SK-N-SH (cell line): ENCODE measurements around the gene PAIP1. TPM values are rescaled to one million over a fixed set of nuclear protein-coding genes. Genes with fewer than 3 reads are reported as not detected.

Experiments used
- CTCF ChIA-PET: fragments of 300-600, 350-600 bp; formaldehyde crosslinking; extraction: SDS; loops from one replicate; lab custom pipeline; 2021; lab: Yijun Ruan, JAX
- POLR2A ChIA-PET: fragments of 350-600 bp; sonication (Branson Sonifier 250); formaldehyde crosslinking; extraction: SDS; loops from one replicate; lab custom pipeline; 2020; ENCODE audit warnings: antibody characterized with exemption, inconsistent platforms; lab: Yijun Ruan, JAX
- DNase-seq: peaks from one replicate; pipeline ENCODE4 v3.0.0; 2012
- H2AFZ ChIP-seq: fragments of 200-600 bp; sonication (generic); 2 replicates; pipeline ENCODE4 v1.8.1; 2016; ENCODE audit warnings: antibody characterized with exemption, mild to moderate bottlenecking, low read depth
- H3F3A ChIP-seq: fragments of 200-600 bp; sonication (generic); replicated peaks from 2 replicates; pipeline ENCODE3; 2016; ENCODE audit warnings: antibody characterized with exemption, mild to moderate bottlenecking; ENCODE audit not compliant: insufficient read depth
- H3K27ac ChIP-seq, 2 experiments: fragments of 200-500 bp in 1 of 2; fragments of 200-600 bp in 1 of 2; sonication (Bioruptor generic) in 1 of 2; sonication (generic), shearing (Covaris generic) in 1 of 2; 2 replicates each; pipeline versions ENCODE4 v1.5.1 to v1.6.1; 2014 to 2016; ENCODE audit warnings: low read depth in 2 of 2, inconsistent platforms in 1 of 2, low read length in 1 of 2, mild to moderate bottlenecking in 1 of 2, mixed read lengths in 1 of 2
- H3K27me3 ChIP-seq: fragments of 200-600 bp; sonication (generic), shearing (Covaris generic); 2 replicates; pipeline ENCODE4 v1.6.1; 2016; ENCODE audit warnings: mixed run types; ENCODE audit not compliant: insufficient read depth
- H3K36me3 ChIP-seq, 2 experiments: fragments of 200-500 bp in 1 of 2; fragments of 200-600 bp in 1 of 2; sonication (Bioruptor generic) in 1 of 2; sonication (generic) in 1 of 2; replicated peaks in 1 of 2; 2 replicates each; pipeline versions ENCODE3 to v1.5.1; 2014 to 2016; ENCODE audit warnings: low read length in 1 of 2, mild to moderate bottlenecking in 1 of 2; ENCODE audit not compliant: insufficient read depth in 2 of 2, control insufficient read depth in 1 of 2
- H3K4me1 ChIP-seq, 2 experiments: fragments of 200-500 bp in 1 of 2; fragments of 200-600 bp in 1 of 2; sonication (Bioruptor generic) in 1 of 2; sonication (generic), shearing (Covaris generic) in 1 of 2; 2 replicates each; pipeline versions ENCODE4 v1.5.1 to v1.6.1; 2014 to 2016; ENCODE audit warnings: low read depth in 1 of 2, low read length in 1 of 2, mixed run types in 1 of 2; ENCODE audit not compliant: insufficient read depth in 2 of 2, control insufficient read depth in 1 of 2
- H3K4me2 ChIP-seq: fragments of 200-600 bp; sonication (generic), shearing (Covaris generic); 2 replicates; pipeline ENCODE4 v1.6.1; 2017; ENCODE audit warnings: mixed run types
- H3K4me3 ChIP-seq, 2 experiments: fragments of 200-500 bp in 1 of 2; fragments of 200-600 bp in 1 of 2; sonication (Bioruptor generic) in 1 of 2; sonication (generic), shearing (Covaris generic) in 1 of 2; 2 replicates each; pipeline versions ENCODE4 v1.5.1 to v1.8.1; 2014 to 2016; ENCODE audit warnings: low read depth in 2 of 2, inconsistent platforms in 1 of 2, low read length in 1 of 2, mild to moderate bottlenecking in 1 of 2, mixed read lengths in 1 of 2, moderate library complexity in 1 of 2
- H3K79me2 ChIP-seq: fragments of 200-600 bp; sonication (generic); 2 replicates; pipeline ENCODE4 v1.8.1; 2017; ENCODE audit warnings: mild to moderate bottlenecking; ENCODE audit not compliant: insufficient read depth
- H3K9ac ChIP-seq: fragments of 200-600 bp; sonication (generic); 2 replicates; pipeline ENCODE4 v1.6.1; 2017; ENCODE audit warnings: mixed run types
- H3K9me2 ChIP-seq: fragments of 200-600 bp; sonication (generic); 2 replicates; pipeline ENCODE4 v1.6.1; 2017; ENCODE audit warnings: mixed run types
- H3K9me3 ChIP-seq: fragments of 200-600 bp; sonication (generic); 2 replicates; pipeline ENCODE4 v1.6.1; 2017; ENCODE audit warnings: mixed run types, mild to moderate bottlenecking, moderate library complexity
- H4K20me1 ChIP-seq: fragments of 200-600 bp; sonication (generic); 2 replicates; pipeline ENCODE4 v1.6.1; 2017; ENCODE audit warnings: mild to moderate bottlenecking, mixed run types; ENCODE audit not compliant: insufficient read depth
- ELF1 ChIP-seq: IDR thresholded peaks from 2 replicates; pipeline ENCODE4 v1.4.0; 2012
- EP300 ChIP-seq, 2 experiments: IDR thresholded peaks; 2 replicates each; pipeline versions ENCODE4 v1.4.0 to v1.6.1; 2012; ENCODE audit warnings: borderline replicate concordance in 1 of 2, low read depth in 1 of 2, low read length in 1 of 2
- FOXJ3 ChIP-seq: sonication (generic); formaldehyde crosslinking; IDR thresholded peaks from 2 replicates; pipeline ENCODE4 v1.5.1; 2020; ENCODE audit warnings: mild to moderate bottlenecking, missing genetic modification reagents
- GABPA ChIP-seq: IDR thresholded peaks from 2 replicates; pipeline ENCODE4 v1.4.0; 2012; ENCODE audit warnings: low read depth, mild to moderate bottlenecking
- IRF3 ChIP-seq: fragments of 150-350 bp; IDR thresholded peaks from 2 replicates; pipeline ENCODE4 v1.6.1; 2016; ENCODE audit warnings: mild to moderate bottlenecking, low read depth, low read length
- NRF1 ChIP-seq: IDR thresholded peaks from 2 replicates; pipeline ENCODE4 v1.6.1; 2012; ENCODE audit warnings: low read depth, mild to moderate bottlenecking, low read length
- RAD21 ChIP-seq: IDR thresholded peaks from 2 replicates; pipeline ENCODE4 v1.6.1; 2012; ENCODE audit warnings: mild to moderate bottlenecking, low read length
- RCOR1 ChIP-seq: fragments of 150-350 bp; IDR thresholded peaks from 2 replicates; pipeline ENCODE4 v1.6.1; 2017; ENCODE audit warnings: antibody characterized with exemption, low read length
- REST ChIP-seq: IDR thresholded peaks from 2 replicates; pipeline ENCODE4 v1.6.1; 2012; ENCODE audit warnings: mild to moderate bottlenecking, low read depth, low read length, moderate library complexity
- RFX5 ChIP-seq: IDR thresholded peaks from 2 replicates; pipeline ENCODE4 v1.6.1; 2012; ENCODE audit warnings: mild to moderate bottlenecking, improper control_type of control experiment, low read length
- RXRA ChIP-seq: IDR thresholded peaks from 2 replicates; pipeline ENCODE4 v1.4.0; 2012; ENCODE audit warnings: low read depth, mild to moderate bottlenecking, borderline replicate concordance
- SMC3 ChIP-seq: IDR thresholded peaks from 2 replicates; pipeline ENCODE4 v1.6.1; 2012; ENCODE audit warnings: low read depth, low read length, improper control_type of control experiment
- TEAD4 ChIP-seq: IDR thresholded peaks from 2 replicates; pipeline ENCODE4 v1.4.0; 2012; ENCODE audit warnings: mild to moderate bottlenecking, borderline replicate concordance; ENCODE audit not compliant: insufficient read depth
- WGBS: methylation state at CpG from one replicate; pipeline ENCODE4 v1.1.6; 2017; ENCODE audit warnings: low lambda C conversion rate; 5-methylcytosine and 5-hydroxymethylcytosine counted together
- polyA plus RNA-seq, 3 experiments: library from polyadenylated mRNA; depleted of rRNA; stranded (reverse); fragments of >200 nt; gene quantifications; 2 replicates each; pipeline ENCODE4 v1.2.3, GENCODE V29; 2012

Gene PAIP1
- polyA plus RNA-seq, 1 of the 3 experiments (the other 2 are of a cell fraction): 70.0 TPM

GRCh38 chr5:43589310-43589709 lies 32.4 kb upstream of the PAIP1 start:
- no peak overlapping the region for H3K4me3 ChIP-seq
- no peak overlapping the region for H3K4me2 ChIP-seq
- H3K27ac ChIP-seq: no peak overlapping the region
- no peak overlapping the region for H3K9ac ChIP-seq
- 92% methylated on average over 1 of the region's 1 CpG for WGBS
- H3K79me2 ChIP-seq: no peaks in the 10 kb centered on the region
- H2AFZ ChIP-seq: no peak overlapping the region
- DNase-seq: no peak
- H3K27me3 ChIP-seq: no peaks in the 10 kb centered on the region
- no peaks in the 10 kb centered on the region for H3K9me3 ChIP-seq
- CTCF ChIA-PET: no interaction called here
- no peaks in the 10 kb centered on the region for H3K9me2 ChIP-seq
- no peaks in the 10 kb centered on the region for H3K36me3 ChIP-seq
- TF ChIP-seq ELF1 (no peak), IRF3 (no peak), NRF1 (no peak), RXRA (no peak), TEAD4 (no peak), REST (no peak), GABPA (no peak)
- POLR2A ChIA-PET: no interaction called here
- no peaks in the 10 kb centered on the region for H3F3A ChIP-seq
- no peaks in the 10 kb centered on the region for H4K20me1 ChIP-seq
- no peaks in the 10 kb centered on the region for H3K4me1 ChIP-seq

GRCh38 chr5:43588842-43589241 lies 32.0 kb upstream of the PAIP1 start:
- ChIA-PET POLR2A (no interaction called here), CTCF (no interaction called here)
- TF ChIP-seq RAD21 (no peak), FOXJ3 (no peak), EP300 (IDR thresholded peaks at IDR 0.05; ENCODE audit: borderline replicate concordance in 1 of 2, low read depth in 1 of 2, low read length in 1 of 2) (no peak), RFX5 (no peak), SMC3 (no peak), RCOR1 (no peak), ELF1 (no peak)

More at GRCh38 chr5:43588842-43589241, 32.0 kb upstream of the PAIP1 start:
- no peaks in the 10 kb centered on the region for H4K20me1 ChIP-seq
- no peaks in the 10 kb centered on the region for H3K9me3 ChIP-seq
- H3K4me2 ChIP-seq: no peak overlapping the region
- H3K4me3 ChIP-seq: no peak overlapping the region
- no peaks in the 10 kb centered on the region for H3K9me2 ChIP-seq
- no peaks in the 10 kb centered on the region for H3K4me1 ChIP-seq
- no peak overlapping the region for H3K9ac ChIP-seq
- no peak overlapping the region for H3K27ac ChIP-seq
- no peak overlapping the region for H2AFZ ChIP-seq
- H3K79me2 ChIP-seq: no peaks in the 10 kb centered on the region
- DNase-seq: no peak
- no peaks in the 10 kb centered on the region for H3K27me3 ChIP-seq
- WGBS: 52% methylated on average over 1 of the region's 1 CpG
- H3K36me3 ChIP-seq: no peaks in the 10 kb centered on the region
- H3F3A ChIP-seq: no peaks in the 10 kb centered on the region
